GM08714 (cell line): ENCODE measurements around the gene SLC10A4.

Experiments used
- H3K4me3 ChIP-seq: fragments of 200-500 bp; sonication (Bioruptor generic); 2 replicates; pipeline ENCODE4 v1.5.1; 2014; ENCODE audit warnings: mild to moderate bottlenecking, low read length, inconsistent platforms
- ZNF274 ChIP-seq: IDR thresholded peaks from 2 replicates; pipeline ENCODE4 v1.6.1; 2012; ENCODE audit warnings: mild to moderate bottlenecking, low read depth, low read length

Gene SLC10A4

GRCh38 chr4:48499551-48500066 lies 16.5 kb downstream of the SLC10A4 start:
- no peak for TF ChIP-seq ZNF274
- no peak overlapping the region for H3K4me3 ChIP-seq

- H3K4me3 ChIP-seq, result no peak overlapping the region
- TF ChIP-seq ZNF274, result no peak
Observed at GRCh38 chr4:48503233-48504025, 20.3 kb downstream of the SLC10A4 start.

- no peak for TF ChIP-seq ZNF274
Observed at GRCh38 chr4:48504026-48504330, 20.8 kb downstream of the SLC10A4 start.

GRCh38 chr4:48504352-48504751 lies 21.2 kb downstream of the SLC10A4 start:
- TF ChIP-seq ZNF274, result no peak
- no peak overlapping the region for H3K4me3 ChIP-seq

More at GRCh38 chr4:48504026-48504330, 20.8 kb downstream of the SLC10A4 start:
- H3K4me3 ChIP-seq, result no peak overlapping the region

GRCh38 chr4:48506716-48507115 lies 23.6 kb downstream of the SLC10A4 start:
- TF ChIP-seq ZNF274, result no peak

GRCh38 chr4:48509543-48509942 lies 26.4 kb downstream of the SLC10A4 start:
- no peak for TF ChIP-seq ZNF274
- no peak overlapping the region for H3K4me3 ChIP-seq

More at GRCh38 chr4:48506716-48507115, 23.6 kb downstream of the SLC10A4 start:
- no peak overlapping the region for H3K4me3 ChIP-seq

- no peak overlapping the region for H3K4me3 ChIP-seq
- TF ChIP-seq ZNF274, result no peak
Observed at GRCh38 chr4:48518143-48518542, 35.0 kb downstream of the SLC10A4 start.

GRCh38 chr4:48526406-48526805 lies 43.3 kb downstream of the SLC10A4 start:
- TF ChIP-seq ZNF274, result no peak
- H3K4me3 ChIP-seq, result no peak overlapping the region

- no peak for TF ChIP-seq ZNF274
- no peak overlapping the region for H3K4me3 ChIP-seq
Observed at GRCh38 chr4:48538358-48538757, 55.2 kb downstream of the SLC10A4 start.
